Measurements from ENCODE around the gene ATP6V1G3. TPM values are rescaled to one million over a fixed set of nuclear protein-coding genes. Genes with fewer than 3 reads are reported as not detected.

Gene ATP6V1G3
- total RNA-seq, 1 donor, result 0.43 TPM

- TF ChIP-seq, protein P1, sequence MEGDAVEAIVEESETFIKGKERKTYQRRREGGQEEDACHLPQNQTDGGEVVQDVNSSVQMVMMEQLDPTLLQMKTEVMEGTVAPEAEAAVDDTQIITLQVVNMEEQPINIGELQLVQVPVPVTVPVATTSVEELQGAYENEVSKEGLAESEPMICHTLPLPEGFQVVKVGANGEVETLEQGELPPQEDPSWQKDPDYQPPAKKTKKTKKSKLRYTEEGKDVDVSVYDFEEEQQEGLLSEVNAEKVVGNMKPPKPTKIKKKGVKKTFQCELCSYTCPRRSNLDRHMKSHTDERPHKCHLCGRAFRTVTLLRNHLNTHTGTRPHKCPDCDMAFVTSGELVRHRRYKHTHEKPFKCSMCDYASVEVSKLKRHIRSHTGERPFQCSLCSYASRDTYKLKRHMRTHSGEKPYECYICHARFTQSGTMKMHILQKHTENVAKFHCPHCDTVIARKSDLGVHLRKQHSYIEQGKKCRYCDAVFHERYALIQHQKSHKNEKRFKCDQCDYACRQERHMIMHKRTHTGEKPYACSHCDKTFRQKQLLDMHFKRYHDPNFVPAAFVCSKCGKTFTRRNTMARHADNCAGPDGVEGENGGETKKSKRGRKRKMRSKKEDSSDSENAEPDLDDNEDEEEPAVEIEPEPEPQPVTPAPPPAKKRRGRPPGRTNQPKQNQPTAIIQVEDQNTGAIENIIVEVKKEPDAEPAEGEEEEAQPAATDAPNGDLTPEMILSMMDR (IDR thresholded peaks at IDR 0.05; ENCODE audit: insufficient read depth, low read depth, low read length), result no peak
- H3K4me3 ChIP-seq (ENCODE audit: low read depth, low read length), result no peak overlapping the region
- DNase-seq (ENCODE audit: low read depth), result no peak
Observed at GRCh38 chr1:198523182-198523950, 17.1 kb downstream of the ATP6V1G3 start.

GRCh38 chr1:198520524-198521254 is 19.8 kb downstream of the ATP6V1G3 start:
- TF ChIP-seq, protein P1 (IDR thresholded peaks at IDR 0.05; ENCODE audit: insufficient read depth, low read depth, low read length), result no peak
- no peak overlapping the region for H3K4me3 ChIP-seq (ENCODE audit: low read depth, low read length)
- no peak for DNase-seq (ENCODE audit: low read depth)

- TF ChIP-seq, protein P1 (IDR thresholded peaks at IDR 0.05; ENCODE audit: insufficient read depth, low read depth, low read length), result no peak
- DNase-seq (ENCODE audit: low read depth), result no peak
- no peak overlapping the region for H3K4me3 ChIP-seq (ENCODE audit: low read depth, low read length)
Observed at GRCh38 chr1:198519639-198520501, 20.6 kb downstream of the ATP6V1G3 start.

- TF ChIP-seq, protein P1 (IDR thresholded peaks at IDR 0.05; ENCODE audit: insufficient read depth, low read depth, low read length), result no peak
- H3K4me3 ChIP-seq (ENCODE audit: low read depth, low read length), result no peak overlapping the region
- no peak for DNase-seq (ENCODE audit: low read depth)
Observed at GRCh38 chr1:198517623-198518199, 22.8 kb downstream of the ATP6V1G3 start.

DNA sequence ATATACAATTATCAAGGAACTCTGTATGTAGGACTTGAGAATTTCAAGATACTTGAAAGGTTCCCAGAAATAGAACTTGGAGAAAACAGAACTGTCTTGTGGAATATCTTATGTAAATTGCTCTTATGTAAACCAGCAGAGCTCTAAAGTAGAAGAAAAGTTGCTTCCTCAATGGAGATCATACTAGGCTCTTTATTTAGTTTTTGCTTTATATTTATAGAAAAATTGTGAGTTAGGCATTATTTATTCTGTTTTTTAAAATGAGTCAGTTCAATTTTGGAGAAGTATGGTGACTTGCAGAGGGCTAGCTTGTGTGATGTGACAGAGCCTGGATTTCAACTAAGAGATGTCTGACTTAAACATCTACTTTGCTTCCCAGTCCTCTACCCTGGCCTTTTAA is 40.4 kb downstream of the ATP6V1G3 start:
- H3K4me3 ChIP-seq (ENCODE audit: low read depth, low read length), result no peak overlapping the region
- TF ChIP-seq, protein P1 (IDR thresholded peaks at IDR 0.05; ENCODE audit: insufficient read depth, low read depth, low read length), result no peak
- no peak for DNase-seq (ENCODE audit: low read depth)

DNA sequence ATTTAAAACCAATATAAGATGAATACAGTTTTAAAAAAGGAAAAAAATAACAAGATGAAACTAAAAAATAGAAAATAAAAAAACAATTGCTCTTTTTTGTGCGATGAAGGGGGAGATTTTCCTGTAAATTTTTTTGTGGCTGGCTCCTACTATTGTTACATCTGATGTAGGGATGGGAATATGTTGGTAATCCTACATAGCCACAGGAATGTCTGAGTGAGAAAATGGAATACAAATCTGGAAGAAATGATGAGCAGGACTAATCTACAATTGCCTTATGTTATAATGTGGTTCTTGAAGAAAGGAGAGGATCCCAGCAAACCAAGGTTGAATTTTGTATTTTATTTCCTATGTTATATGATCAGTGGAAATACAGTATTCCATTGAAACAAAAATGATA is 40.9 kb downstream of the ATP6V1G3 start:
- no peak overlapping the region for H3K4me3 ChIP-seq (ENCODE audit: low read depth, low read length)
- TF ChIP-seq, protein P1 (IDR thresholded peaks at IDR 0.05; ENCODE audit: insufficient read depth, low read depth, low read length), result no peak
- DNase-seq (ENCODE audit: low read depth), result peak; percentile 38

All from fibroblast of villous mesenchyme (primary cell).